Mucosa of rectum (tissue), 2 donors: ENCODE results near the gene SNX11.

Source experiments
- H3K27ac ChIP-seq, 2 donors: one replicate each; pipeline ENCODE4 v1.7.0; 2013; ENCODE audit warnings: inconsistent platforms in 2 of 2, low read depth in 2 of 2, low read length in 2 of 2
- H3K27me3 ChIP-seq, 2 donors: one replicate each; pipeline ENCODE4 v1.7.0; 2013; ENCODE audit warnings: low read length in 2 of 2; ENCODE audit not compliant: control insufficient read depth in 2 of 2, insufficient read depth in 2 of 2
- H3K36me3 ChIP-seq, 2 donors: one replicate each; pipeline ENCODE4 v1.7.0; 2013; ENCODE audit warnings: low read length in 2 of 2; ENCODE audit not compliant: control insufficient read depth in 2 of 2, insufficient read depth in 2 of 2
- H3K4me1 ChIP-seq, 2 donors: one replicate each; pipeline ENCODE4 v1.7.0; 2013; ENCODE audit warnings: low read length in 2 of 2, mild to moderate bottlenecking in 1 of 2; ENCODE audit not compliant: control insufficient read depth in 2 of 2, insufficient read depth in 2 of 2
- H3K4me3 ChIP-seq, 2 donors: one replicate each; pipeline ENCODE4 v1.7.0; 2013; ENCODE audit warnings: low read length in 2 of 2
- H3K9ac ChIP-seq, 2 donors: one replicate each; pipeline ENCODE4 v1.7.0; 2013; ENCODE audit warnings: low read length in 2 of 2, low read depth in 1 of 2, mild to moderate bottlenecking in 1 of 2
- H3K9me3 ChIP-seq, 2 donors: one replicate each; pipeline ENCODE4 v1.7.0; 2013; ENCODE audit warnings: low read length in 2 of 2; ENCODE audit not compliant: control insufficient read depth in 2 of 2
- donor health status: healthy.
- donor health status: Normal muscosa, but diverticular disease.

Gene SNX11

GRCh38 chr17:48110761-48111160, 3.2 kb downstream of the SNX11 start:
- H3K4me3 ChIP-seq = no peak overlapping the region
- peaks cover 6% of the 10 kb centered on the region in 2 donors for H3K4me1 ChIP-seq
- H3K9ac ChIP-seq = no peak overlapping the region
- H3K9me3 ChIP-seq = no peaks in the 10 kb centered on the region
- H3K36me3 ChIP-seq = no peaks in the 10 kb centered on the region
- H3K27ac ChIP-seq = no peak overlapping the region
- H3K27me3 ChIP-seq = no peaks in the 10 kb centered on the region

DNA sequence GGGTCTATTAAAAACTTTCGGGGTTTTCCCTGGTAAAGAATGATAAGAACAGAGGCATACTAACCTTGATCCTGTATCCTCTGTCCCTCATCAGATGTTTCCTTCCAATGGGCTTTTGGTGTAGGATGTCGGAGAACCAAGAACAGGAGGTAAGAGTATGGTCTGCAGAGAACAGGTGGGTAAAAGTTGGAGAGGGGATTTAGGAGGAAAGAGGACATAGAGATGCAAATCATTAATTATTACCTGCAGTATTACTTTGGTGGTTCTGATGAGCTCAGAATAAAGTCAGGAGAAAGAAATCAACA, 4.3 kb downstream of the SNX11 start:
- Histone ChIP-seq H3K9me3 (no peaks in the 10 kb centered on the region), H3K36me3 (peaks cover 0 to 6% of the 10 kb centered on the region in 2 donors), H3K4me1 (peaks cover 6% of the 10 kb centered on the region in 2 donors), H3K27me3 (no peaks in the 10 kb centered on the region), H3K27ac (no peak overlapping the region), H3K9ac (no peak overlapping the region), H3K4me3 (no peak overlapping the region)

DNA sequence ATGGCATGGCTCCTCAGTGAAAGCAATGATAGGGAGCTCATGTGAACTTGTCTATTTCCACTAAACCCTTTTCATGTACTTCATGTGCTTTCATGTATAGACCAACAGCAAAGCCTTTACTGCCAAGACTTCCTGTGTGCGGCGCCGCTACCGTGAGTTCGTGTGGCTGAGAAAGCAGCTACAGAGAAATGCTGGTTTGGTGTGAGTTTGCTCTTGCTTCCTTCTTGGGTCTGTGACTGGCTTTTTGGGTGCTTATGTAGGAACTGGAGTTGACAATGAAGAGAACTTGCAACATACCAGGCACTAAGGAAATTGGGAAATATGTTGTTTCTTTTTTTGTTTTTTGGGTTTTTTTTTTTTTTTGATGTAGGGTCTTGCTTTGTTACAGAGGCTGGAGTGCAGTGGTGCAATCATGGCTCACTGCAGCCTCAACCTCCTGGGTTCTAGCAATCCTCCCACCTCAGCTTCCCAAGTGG, 5.7 kb downstream of the SNX11 start:
- H3K36me3 ChIP-seq = peaks cover 7 to 13% of the 10 kb centered on the region in 2 donors
- no peak overlapping the region for H3K4me3 ChIP-seq
- H3K4me1 ChIP-seq = peaks cover 3 to 4% of the 10 kb centered on the region in 2 donors
- no peak overlapping the region for H3K9ac ChIP-seq
- H3K27me3 ChIP-seq = no peaks in the 10 kb centered on the region
- H3K27ac ChIP-seq = peak overlapping the region in 1 of 2 donors; percentile 38
- no peaks in the 10 kb centered on the region for H3K9me3 ChIP-seq

DNA sequence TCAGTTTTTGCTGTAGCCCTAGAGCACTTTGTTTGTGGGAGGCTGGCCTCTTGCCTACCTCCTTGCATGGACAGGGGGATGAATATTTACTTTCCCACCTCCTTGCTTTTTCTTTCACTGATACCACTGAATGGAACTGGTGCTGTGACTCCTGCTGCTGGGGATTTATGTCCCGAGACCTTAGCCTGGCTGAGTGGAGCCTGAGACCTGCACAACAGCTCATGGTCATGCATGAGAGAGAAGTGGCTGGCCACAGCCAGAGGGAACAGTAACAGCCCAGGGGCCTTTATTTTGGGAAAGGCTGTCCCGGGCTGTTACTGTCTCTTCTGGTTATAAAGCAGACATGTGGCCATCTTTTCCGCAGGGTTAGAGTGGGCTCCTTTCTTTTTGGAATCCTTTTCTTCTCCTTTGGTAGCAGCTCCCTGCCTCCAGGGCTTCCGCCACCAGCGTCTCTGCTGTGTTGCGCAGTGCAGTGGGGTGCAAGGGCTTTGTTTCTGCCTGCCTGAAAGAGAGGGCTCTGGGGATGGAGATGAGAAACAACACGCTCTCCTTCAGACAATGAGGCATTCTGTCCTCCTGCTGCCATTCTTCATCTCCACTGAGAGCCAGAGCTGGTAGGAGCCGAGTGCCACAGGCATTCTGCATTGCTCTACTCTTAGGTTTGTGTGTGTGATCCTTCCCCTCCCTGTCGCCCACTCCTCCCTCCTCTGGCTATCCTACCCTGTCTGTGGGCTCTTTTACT, 14.5 kb downstream of the SNX11 start:
- H3K9ac ChIP-seq = no peak overlapping the region
- H3K4me3 ChIP-seq = no peak overlapping the region
- H3K36me3 ChIP-seq = peaks cover 40 to 53% of the 10 kb centered on the region in 2 donors
- no peaks in the 10 kb centered on the region for H3K27me3 ChIP-seq
- no peaks in the 10 kb centered on the region for H3K9me3 ChIP-seq
- no peaks in the 10 kb centered on the region for H3K4me1 ChIP-seq
- no peak overlapping the region for H3K27ac ChIP-seq

DNA sequence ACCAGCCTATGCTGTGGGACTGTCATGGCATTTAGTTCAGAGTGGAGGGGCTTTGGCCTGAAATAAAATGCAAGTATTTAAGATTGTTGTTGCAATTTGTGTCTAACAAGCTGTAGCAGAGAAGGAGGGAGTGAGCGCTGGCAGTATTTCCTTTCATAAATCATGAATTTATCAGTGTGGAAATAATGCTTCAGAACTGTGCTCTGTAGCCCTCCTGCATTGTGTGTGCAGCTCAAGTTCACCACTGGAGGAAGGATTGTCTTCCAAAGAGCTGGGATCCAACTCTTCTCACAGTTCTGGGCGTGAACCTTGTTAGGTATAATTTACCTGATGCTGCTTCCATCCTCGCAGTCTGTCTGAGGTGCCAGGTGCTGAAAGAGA, 15.1 kb downstream of the SNX11 start:
- Histone ChIP-seq H3K36me3 (peaks cover 37 to 52% of the 10 kb centered on the region in 2 donors), H3K27ac (no peak overlapping the region), H3K4me3 (no peak overlapping the region), H3K9me3 (no peaks in the 10 kb centered on the region), H3K9ac (no peak overlapping the region), H3K27me3 (no peaks in the 10 kb centered on the region), H3K4me1 (no peaks in the 10 kb centered on the region)

DNA sequence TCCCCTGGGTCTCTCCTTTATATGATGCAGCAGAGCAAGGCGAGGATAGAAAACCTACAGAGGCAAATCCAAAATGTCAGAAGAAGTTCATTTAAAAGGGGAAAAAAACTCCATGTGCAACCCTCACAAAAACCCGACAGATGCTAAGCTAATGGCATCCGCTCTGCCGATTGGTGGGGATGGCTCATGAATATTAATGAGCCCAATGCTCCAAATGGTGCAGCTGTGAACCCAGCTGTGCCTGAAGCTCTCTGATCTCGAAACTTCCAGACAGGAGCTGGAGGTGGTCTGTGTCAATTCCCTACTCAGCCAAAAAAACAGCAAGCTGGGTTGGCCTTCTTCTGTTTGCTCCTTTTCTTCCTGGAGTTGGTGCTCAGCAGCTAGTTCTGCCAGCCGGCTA, 15.5 kb downstream of the SNX11 start:
- no peak overlapping the region for H3K9ac ChIP-seq
- H3K27ac ChIP-seq = no peak overlapping the region
- no peak overlapping the region for H3K4me3 ChIP-seq
- peaks cover 33 to 47% of the 10 kb centered on the region in 2 donors for H3K36me3 ChIP-seq
- H3K27me3 ChIP-seq = no peaks in the 10 kb centered on the region
- H3K9me3 ChIP-seq = no peaks in the 10 kb centered on the region
- H3K4me1 ChIP-seq = no peaks in the 10 kb centered on the region

DNA sequence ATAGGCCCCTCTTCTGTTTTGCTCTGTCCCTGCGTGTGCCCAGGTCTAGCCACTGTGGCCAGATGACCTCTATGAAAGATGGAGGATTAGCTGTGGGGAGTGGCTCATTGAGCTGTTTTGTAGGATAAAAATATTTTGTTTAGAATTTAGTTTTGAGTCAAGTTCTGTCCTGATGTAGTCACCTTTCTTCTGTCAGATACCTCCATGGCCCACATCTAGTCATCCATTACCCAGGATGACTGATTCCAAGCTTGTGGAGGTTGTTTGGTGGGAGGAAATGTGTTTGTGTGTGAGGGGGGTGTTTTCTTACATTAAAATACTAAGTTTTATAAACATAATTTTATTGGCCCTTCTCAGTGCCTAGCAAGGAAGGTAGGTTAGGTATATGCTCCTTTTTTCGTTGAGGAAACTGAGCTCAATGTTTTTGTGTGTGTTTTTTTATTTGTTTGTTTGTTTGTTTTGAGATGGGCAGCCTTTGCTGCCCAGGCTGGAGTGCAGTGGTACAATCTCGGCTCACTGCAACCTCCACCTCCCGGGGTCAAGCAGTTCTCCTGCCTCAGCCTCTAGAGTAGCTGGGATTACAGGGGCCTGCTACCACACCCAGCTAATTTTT, 16.3 kb downstream of the SNX11 start:
- Histone ChIP-seq H3K36me3 (peaks cover 33 to 40% of the 10 kb centered on the region in 2 donors), H3K27ac (no peak overlapping the region), H3K4me3 (no peak overlapping the region), H3K9me3 (no peaks in the 10 kb centered on the region), H3K4me1 (no peaks in the 10 kb centered on the region), H3K9ac (no peak overlapping the region), H3K27me3 (no peaks in the 10 kb centered on the region)

GRCh38 chr17:48125829-48126531, 18.4 kb downstream of the SNX11 start:
- no peak overlapping the region for H3K9ac ChIP-seq
- H3K27ac ChIP-seq = no peak overlapping the region

GRCh38 chr17:48126532-48126850, 18.9 kb downstream of the SNX11 start:
- no peaks in the 10 kb centered on the region for H3K27me3 ChIP-seq
- no peak overlapping the region for H3K27ac ChIP-seq
- no peak overlapping the region for H3K4me3 ChIP-seq
- no peaks in the 10 kb centered on the region for H3K9me3 ChIP-seq
- peaks cover 23 to 30% of the 10 kb centered on the region in 2 donors for H3K36me3 ChIP-seq
- H3K4me1 ChIP-seq = no peaks in the 10 kb centered on the region
- no peak overlapping the region for H3K9ac ChIP-seq

More at GRCh38 chr17:48125829-48126531, 18.4 kb downstream of the SNX11 start:
- H3K4me1 ChIP-seq = no peaks in the 10 kb centered on the region
- no peaks in the 10 kb centered on the region for H3K9me3 ChIP-seq
- no peaks in the 10 kb centered on the region for H3K27me3 ChIP-seq
- H3K4me3 ChIP-seq = no peak overlapping the region
- H3K36me3 ChIP-seq = peaks cover 28 to 35% of the 10 kb centered on the region in 2 donors

GRCh38 chr17:48127371-48128051, 19.9 kb downstream of the SNX11 start:
- Histone ChIP-seq H3K9ac (no peak overlapping the region), H3K4me1 (no peaks in the 10 kb centered on the region), H3K36me3 (peaks cover 13 to 20% of the 10 kb centered on the region in 2 donors), H3K4me3 (no peak overlapping the region), H3K9me3 (no peaks in the 10 kb centered on the region), H3K27ac (no peak overlapping the region), H3K27me3 (no peaks in the 10 kb centered on the region)
